TTC549 (cell line): Measurements from ENCODE around the gene HEPACAM2.
A peak's percentile ranks its signal among the peaks of the same experiment; 100 is the strongest.

Source experiments
- FAIRE-seq: peaks from 2 replicates; lab custom pipeline; 2012; peaks lifted over from hg19 to GRCh38; lab: Jason Lieb, UNC

Gene HEPACAM2

DNA sequence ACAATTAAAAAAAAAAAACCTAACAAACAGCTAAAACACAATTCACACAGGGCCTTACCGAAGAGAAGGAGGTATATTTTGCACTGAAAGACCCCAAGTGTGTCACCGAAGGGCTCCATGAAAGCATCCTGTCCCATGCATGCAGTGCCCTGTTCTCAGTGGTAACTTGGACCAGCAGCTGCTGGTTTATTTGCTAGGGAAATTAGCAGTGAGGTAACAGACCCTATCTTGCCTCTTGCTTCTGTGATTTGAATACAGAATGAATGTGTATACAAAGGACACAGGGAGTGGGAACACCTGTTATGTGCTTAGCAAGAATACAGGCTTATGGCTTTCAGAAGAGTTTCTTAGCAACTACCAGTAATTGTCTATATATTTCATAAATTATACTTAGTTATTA, at the start of gene HEPACAM2:
HEPACAM2 (minus strand) TSS at position 160 of the 400 bp plus-strand sequence.
- no peak for FAIRE-seq

GRCh38 chr7:93265220-93265619, 39.0 kb upstream of the HEPACAM2 start:
- no peak for FAIRE-seq

DNA sequence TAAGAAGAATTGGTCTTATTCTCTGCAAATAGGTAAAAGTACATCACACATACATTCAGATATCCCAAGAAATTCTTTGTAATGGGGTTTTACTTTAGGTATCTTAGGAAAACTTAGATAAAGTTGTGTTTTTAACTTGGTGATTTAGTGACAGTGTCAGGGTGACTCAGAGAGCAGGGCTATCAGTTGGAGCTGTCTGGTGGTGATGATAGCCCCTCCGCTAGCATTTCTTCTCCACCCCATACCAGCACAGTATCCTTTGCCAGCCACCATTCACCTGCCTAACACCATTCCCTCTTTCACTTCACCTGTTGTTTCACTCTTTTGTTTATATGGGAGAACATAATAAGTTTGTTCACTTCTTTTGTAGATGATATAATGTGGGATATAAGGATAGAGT, 36.3 kb upstream of the HEPACAM2 start:
- FAIRE-seq: no peak

GRCh38 chr7:93258661-93259060, 32.4 kb upstream of the HEPACAM2 start:
- FAIRE-seq: no peak

GRCh38 chr7:93249491-93250148, 23.4 kb upstream of the HEPACAM2 start:
- no peak for FAIRE-seq

DNA sequence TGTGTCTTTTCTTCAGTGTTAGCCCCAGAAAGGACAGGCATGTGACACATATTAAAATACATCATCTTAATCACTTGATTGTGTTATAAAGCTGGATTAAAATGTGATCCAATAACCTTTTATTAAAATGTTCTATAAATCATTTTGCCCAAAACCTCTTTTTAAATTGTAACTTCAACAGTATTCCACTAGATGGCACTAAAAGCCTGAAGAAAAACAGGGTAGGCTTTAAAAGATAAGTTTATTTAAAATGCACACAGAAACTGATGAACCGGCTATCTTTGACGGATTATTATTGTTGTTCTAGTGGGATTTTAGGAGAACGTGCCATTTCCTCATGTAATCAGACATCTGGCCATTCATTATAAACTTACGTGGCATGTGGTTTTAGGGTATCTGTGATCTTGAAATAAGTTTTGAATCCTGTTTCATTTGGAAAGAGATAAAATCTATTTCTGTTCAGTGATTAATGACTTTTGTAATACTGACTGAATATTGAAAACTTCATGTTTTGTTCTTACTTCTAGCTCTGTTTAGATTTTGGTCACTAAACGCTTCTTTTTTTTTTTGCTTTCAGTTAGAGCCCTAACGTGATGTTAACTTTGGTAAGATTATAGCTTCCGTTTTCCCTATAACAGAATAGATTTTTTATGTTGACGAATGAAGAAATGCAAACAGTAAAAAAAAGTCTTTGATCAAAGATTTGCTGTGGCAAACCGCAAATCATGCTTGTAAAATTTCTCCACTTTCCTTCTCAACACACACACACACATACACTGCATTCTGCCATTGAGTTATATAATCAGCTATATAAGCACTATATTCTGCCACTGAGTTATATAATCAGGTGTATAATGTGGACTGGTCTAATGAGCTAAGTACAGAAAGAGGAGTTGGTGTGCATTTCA, 19.5 kb upstream of the HEPACAM2 start:
- peak; percentile 93 for FAIRE-seq

- no peak for FAIRE-seq
These were observed 15.8 kb upstream of the HEPACAM2 start for GRCh38 chr7:93242106-93242505.

DNA sequence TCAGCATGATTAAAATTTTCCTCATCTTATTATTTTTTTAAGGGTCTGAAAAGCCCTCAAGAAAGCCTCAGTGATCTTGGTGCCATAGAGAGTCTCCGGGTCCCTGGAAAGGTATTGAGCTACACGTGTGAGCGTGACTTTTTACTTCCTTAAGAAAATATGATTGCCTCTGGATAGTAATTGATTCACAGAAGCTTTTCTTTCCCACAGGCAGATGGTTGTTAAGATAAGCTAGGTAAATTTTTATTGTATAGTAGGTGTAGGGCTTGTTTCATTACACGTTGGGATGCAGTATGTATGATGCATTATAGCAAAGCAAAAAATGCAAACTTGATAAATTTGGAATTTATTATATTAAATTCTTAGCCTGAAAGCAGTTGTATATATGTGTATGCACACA, 13.6 kb upstream of the HEPACAM2 start:
- FAIRE-seq: no peak

DNA sequence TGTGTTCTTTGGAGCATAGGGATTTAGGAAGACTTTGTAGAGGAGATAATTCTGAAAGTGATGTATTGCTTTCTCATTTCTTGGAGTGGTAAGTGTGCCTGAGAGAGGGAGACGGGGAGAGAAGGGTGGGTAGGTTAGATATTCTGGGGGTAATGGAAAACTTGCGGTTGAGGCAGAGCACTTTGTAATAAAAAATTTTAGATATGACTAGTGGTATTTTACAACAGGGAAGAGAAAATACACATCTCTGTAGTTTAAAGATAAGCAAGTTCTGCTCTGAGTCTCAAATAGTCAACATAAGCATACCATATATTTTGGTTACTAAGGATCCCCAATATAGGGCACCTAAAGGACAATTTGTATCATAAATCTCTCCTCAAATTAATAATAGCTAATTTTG, 12.5 kb upstream of the HEPACAM2 start:
- FAIRE-seq: no peak

DNA sequence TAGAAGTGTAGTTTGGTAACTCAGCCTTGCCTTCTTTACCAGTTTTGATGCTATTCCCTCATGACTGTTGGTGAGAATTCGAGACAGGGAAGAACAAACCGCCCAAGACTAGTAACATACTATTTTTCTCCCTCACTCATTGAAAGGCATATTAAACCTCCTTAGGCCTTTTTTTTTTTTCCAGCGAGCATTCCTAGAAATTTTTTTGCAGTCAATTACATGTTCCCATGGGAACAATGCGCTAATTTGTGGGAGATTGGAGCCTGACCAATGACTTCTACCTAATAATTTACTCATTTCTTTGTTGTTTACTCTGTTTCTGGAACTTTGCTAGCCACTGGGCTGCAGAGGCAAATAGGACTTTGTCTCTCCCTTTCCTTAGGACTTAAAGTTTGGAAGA, 11.9 kb upstream of the HEPACAM2 start:
- FAIRE-seq: no peak

- FAIRE-seq: no peak
These were observed 9.3 kb upstream of the HEPACAM2 start for GRCh38 chr7:93235541-93235940.

DNA sequence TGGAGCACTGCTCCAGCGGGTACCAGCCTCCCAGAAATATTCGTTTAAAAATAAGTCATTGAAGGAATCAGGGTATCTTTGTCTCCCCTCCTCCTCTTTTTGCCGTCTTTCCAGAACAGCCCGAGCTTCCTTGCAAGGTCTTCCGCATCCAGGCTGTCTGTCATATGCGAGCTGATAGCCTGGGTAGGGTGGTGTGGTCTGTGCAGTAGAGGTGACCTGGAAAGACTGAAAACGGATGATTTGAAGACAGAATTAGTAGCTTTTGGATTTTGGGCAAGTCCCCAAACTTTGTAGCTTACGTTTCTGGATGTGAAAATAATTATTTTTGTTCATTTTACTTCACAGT, 6.4 kb upstream of the HEPACAM2 start:
- FAIRE-seq: no peak

DNA sequence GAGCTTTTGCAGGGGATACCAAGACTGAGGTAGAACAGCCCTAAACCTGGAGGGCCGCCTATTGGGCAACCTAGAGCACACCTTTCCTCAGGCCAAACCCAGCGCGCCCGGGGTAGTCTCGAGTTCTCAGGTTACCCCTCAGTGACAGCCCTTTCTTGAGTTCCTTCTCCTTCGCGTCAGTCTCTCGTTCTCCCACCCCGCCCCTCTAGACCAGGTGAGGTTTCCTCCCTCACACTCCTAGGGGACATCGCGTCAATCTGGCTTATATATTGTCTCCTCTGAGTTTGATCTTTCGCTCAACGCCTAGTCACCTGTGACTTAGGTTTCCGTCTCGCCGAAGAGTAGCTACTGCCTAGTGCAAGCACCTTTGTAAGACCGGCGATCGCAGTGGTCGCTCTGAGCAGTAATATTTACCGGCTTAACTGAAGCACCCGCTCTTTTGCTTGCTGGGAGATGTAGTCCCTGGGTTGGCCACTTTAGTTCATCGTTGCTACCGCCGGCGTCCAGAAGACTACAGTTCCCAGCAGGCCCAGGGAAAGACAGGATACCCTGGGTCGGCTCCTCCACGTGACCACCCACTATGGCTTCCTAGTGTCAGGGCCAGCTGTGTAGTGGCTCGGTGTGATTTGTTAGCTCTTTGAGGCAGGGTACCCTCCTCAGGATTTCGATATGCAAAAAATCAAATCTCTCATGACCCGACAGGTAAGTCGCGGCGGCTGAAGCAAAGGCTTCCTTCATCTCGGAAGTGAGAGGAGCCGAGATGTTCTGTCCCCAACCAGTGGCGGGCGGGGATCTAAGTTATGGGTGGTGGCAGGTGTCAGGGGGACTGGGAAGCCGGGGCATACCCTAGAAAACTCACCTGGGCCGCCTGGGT, 5.8 kb upstream of the HEPACAM2 start, which contains the start of gene VPS50:
VPS50 (plus strand) TSS at position 568 of the 874 bp plus-strand sequence; CDS start at position 670, 102 bp downstream.
- FAIRE-seq: peak; percentile 82

- no peak for FAIRE-seq
These were observed 5.0 kb upstream of the HEPACAM2 start for GRCh38 chr7:93231259-93231658.

GRCh38 chr7:93228302-93228701, 2.0 kb upstream of the HEPACAM2 start:
- peak; percentile 70 for FAIRE-seq

DNA sequence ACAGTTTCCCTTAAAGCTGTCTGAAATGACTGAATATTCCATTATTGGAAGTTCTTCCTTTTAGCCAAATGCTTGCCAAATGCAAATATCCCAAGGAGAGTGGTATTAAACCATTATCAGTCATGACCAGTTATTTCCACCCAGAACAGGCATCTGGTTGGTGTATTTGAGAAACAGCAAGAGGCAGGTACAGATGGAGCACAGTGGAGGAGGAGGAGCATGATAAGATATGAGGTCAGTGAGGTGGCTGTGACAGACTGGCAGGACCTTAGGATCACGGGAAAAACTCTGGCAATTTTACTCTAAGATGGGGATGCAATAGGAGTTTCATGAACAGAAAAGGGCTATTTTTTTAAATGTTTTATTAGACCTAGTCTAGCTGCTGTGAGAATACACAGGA, 6.4 kb downstream of the HEPACAM2 start:
- no peak for FAIRE-seq

DNA sequence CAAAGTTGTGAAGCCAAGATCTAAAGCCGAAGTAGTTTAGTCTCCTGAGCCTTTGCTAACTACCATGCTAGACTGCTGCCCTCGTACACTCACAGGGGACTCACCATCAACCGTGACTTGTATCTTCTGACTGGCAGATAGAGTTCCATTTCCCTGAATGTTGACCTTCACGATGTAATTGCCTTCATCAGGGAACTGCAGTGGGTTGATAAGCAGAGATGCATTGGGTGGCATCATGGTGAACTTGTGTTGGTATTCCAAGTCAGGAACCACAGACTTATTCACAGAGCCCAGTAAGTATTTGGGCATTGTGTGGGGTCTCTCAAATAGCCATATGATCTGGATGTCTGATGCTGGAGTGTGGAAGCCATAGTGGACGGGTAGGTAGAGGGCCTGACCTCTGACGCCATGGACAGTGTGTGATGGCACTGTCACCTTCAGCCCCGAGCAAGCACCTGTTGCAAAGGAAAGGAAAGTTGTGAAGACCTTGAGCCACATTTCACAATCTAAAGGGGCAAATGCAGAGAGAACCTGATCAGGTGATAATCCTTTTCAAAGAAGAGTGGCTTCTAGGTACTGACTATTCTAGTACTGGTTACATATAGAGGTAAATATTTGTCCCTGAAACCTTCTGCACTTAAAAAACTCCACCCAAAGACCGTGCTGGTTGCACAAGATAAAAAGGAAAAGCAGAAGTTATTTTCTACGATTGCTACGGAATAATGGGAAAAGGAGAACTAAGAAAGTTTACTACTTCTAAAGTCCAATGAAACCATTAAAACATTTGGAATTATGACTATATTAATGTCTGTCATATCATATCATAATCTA, 7.1 kb downstream of the HEPACAM2 start:
- no peak for FAIRE-seq

GRCh38 chr7:93212881-93213280, 13.4 kb downstream of the HEPACAM2 start:
- FAIRE-seq: no peak

DNA sequence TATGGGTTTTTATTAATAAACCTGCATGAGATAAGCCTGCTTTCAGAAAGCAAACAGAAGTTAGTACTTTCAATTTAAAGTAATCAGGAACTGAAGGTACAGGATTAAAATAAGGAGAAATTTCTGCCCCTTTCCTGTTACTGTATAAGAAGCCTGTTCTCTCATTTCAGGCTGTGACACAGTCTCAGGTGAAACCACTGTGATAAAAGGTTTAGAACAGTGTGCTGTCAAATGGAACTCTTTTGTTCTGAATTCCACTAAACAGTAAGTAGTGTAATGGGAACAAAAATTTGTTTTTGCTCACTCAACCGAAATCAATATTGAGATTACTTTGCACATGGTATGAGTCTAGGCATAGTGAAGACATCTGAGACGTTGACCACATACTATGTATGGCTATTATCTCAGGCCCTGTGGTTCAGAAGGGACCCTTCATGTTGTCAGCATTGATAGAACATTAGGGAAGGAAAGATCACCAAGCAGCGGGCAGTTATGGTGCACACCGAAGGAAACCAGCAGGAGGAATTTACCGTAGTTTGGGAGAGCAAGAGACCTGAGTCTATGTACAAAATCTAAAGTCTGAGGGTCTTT, 14.9 kb downstream of the HEPACAM2 start:
- FAIRE-seq: no peak

DNA sequence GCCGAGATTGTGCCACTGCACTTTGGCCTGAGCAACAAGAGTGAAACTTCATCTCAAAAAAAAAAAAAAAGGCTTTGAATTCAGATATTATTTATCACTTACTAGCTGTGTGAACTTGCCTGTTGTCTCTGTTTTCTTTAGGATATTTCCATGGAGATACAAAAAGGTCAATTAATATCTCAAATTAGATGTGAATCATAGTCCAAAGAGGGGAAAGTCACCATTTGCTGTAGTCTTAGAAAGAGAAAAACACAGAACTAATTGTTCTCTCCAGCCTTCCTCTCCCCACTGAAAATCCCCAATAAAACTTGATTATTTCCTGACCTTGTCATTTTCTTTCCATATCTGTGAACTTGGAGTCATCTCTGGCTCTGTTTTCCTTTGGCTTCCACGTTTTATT, 21.2 kb downstream of the HEPACAM2 start:
- no peak for FAIRE-seq

- no peak for FAIRE-seq
These were observed 22.8 kb downstream of the HEPACAM2 start for GRCh38 chr7:93203496-93203895.
